GM06990 (cell line): ENCODE measurements around the gene NRROS.
A peak's percentile ranks its signal among the peaks of the same experiment; 100 is the strongest.

ENCODE experiments used
- DNase-seq: peaks from one replicate; pipeline ENCODE4 v3.0.0-alpha.2; 2011; ENCODE audit not compliant: insufficient read length; ENCODE audit errors: extremely low read depth
- H3K27me3 ChIP-seq: replicated peaks from 2 replicates; pipeline ENCODE4 v1.6.0; 2011; ENCODE audit warnings: low read length; ENCODE audit not compliant: control insufficient read depth, insufficient read depth
- H3K36me3 ChIP-seq: 2 replicates; pipeline ENCODE4 v1.5.1; 2011; ENCODE audit warnings: low read length; ENCODE audit not compliant: control insufficient read depth, insufficient read depth
- H3K4me3 ChIP-seq: replicated peaks from 2 replicates; pipeline ENCODE4 v1.5.1; 2011; ENCODE audit warnings: low read depth, mild to moderate bottlenecking, control low read depth, low read length
- TF ChIP-seq, protein P1 (sequence below): IDR thresholded peaks from 2 replicates; pipeline ENCODE4 v1.5.1; 2011; ENCODE audit warnings: low read length, control low read depth, mild to moderate bottlenecking, inconsistent platforms; ENCODE audit not compliant: insufficient read depth, poor library complexity, severe bottlenecking

Gene NRROS

GRCh38 chr3:196602673-196603072 is 36.8 kb upstream of the NRROS start:
- Histone ChIP-seq H3K36me3 (no peaks in the 10 kb centered on the region), H3K4me3 (no peak overlapping the region), H3K27me3 (no peaks in the 10 kb centered on the region)
- no peak for DNase-seq
- TF ChIP-seq, protein P1, sequence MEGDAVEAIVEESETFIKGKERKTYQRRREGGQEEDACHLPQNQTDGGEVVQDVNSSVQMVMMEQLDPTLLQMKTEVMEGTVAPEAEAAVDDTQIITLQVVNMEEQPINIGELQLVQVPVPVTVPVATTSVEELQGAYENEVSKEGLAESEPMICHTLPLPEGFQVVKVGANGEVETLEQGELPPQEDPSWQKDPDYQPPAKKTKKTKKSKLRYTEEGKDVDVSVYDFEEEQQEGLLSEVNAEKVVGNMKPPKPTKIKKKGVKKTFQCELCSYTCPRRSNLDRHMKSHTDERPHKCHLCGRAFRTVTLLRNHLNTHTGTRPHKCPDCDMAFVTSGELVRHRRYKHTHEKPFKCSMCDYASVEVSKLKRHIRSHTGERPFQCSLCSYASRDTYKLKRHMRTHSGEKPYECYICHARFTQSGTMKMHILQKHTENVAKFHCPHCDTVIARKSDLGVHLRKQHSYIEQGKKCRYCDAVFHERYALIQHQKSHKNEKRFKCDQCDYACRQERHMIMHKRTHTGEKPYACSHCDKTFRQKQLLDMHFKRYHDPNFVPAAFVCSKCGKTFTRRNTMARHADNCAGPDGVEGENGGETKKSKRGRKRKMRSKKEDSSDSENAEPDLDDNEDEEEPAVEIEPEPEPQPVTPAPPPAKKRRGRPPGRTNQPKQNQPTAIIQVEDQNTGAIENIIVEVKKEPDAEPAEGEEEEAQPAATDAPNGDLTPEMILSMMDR = no peak

GRCh38 chr3:196603683-196604082 is 35.8 kb upstream of the NRROS start:
- no peaks in the 10 kb centered on the region for H3K36me3 ChIP-seq
- no peaks in the 10 kb centered on the region for H3K27me3 ChIP-seq
- TF ChIP-seq, protein P1 = no peak
- no peak for DNase-seq
- no peak overlapping the region for H3K4me3 ChIP-seq

GRCh38 chr3:196604548-196604947 is 34.9 kb upstream of the NRROS start:
- H3K4me3 ChIP-seq = no peak overlapping the region
- TF ChIP-seq, protein P1 = no peak
- no peaks in the 10 kb centered on the region for H3K27me3 ChIP-seq
- DNase-seq = no peak
- no peaks in the 10 kb centered on the region for H3K36me3 ChIP-seq

DNA sequence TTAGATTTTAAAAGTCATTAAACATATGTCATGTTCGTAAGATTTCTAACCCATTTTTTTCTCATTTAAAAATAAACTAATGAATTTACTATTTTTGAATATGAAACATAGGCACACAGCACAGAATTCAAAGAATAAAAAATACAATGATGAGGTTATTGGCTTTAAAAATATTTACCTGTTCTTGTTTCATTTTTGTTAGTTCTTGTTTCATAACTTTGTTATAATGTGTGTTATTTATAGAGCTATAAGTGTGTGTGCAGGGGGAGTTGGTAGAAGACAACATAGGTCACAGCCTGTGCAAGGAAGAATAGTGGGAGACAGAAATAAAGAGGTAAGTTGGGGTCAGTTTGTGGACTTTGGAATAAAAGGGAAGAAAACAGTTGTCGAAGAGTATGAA is 30.8 kb upstream of the NRROS start:
- Histone ChIP-seq H3K4me3 (no peak overlapping the region), H3K27me3 (no peaks in the 10 kb centered on the region), H3K36me3 (no peaks in the 10 kb centered on the region)
- TF ChIP-seq, protein P1 = no peak
- no peak for DNase-seq

DNA sequence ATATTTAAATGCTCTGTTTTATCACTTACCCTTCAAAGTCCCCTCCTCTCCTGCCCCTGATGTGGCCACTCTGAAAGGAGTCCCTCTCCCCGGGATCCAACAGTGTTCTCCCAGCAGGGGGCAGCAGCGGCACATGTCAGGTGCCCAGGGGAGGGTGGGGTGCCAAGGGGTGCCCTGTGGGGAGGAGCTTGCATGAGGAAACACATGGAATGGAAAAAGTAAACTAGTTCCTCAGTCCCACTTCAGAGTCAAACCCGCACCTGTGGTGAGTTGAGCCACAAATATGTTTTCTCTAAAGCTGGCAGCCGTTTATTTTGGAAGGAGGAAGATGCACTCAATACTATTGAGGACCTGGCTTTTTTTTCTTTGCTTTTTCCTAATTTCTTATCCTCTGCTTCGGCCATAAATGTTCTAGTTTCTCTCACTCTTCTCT is 30.1 kb upstream of the NRROS start:
- TF ChIP-seq, protein P1 = peak; percentile 96
- peak; percentile 81 for DNase-seq
- Histone ChIP-seq H3K36me3 (no peaks in the 10 kb centered on the region), H3K27me3 (no peaks in the 10 kb centered on the region), H3K4me3 (no peak overlapping the region)
